Liver (tissue), 9 donors: ENCODE results near the gene CD300LG. TPM values are rescaled to one million over a fixed set of nuclear protein-coding genes. Genes with fewer than 3 reads are reported as not detected.

Experiments used
- DNase-seq: peaks from one replicate; pipeline ENCODE4 v3.0.0-alpha.2; 2017; ENCODE audit warnings: low spot score
- H3K27ac ChIP-seq, 2 donors: one replicate each; pipeline ENCODE4 v1.7.0; 2013; ENCODE audit warnings: inconsistent platforms in 2 of 2, low read length in 2 of 2, control low read depth in 1 of 2, low read depth in 1 of 2, mild to moderate bottlenecking in 1 of 2
- H3K27me3 ChIP-seq, 4 donors: one replicate each; pipeline versions ENCODE4 v1.6.1 to v1.7.0; 2013; ENCODE audit warnings: low read length in 3 of 4, inconsistent platforms in 1 of 4, mild to moderate bottlenecking in 1 of 4, moderate library complexity in 1 of 4; ENCODE audit not compliant: control insufficient read depth in 4 of 4, insufficient read depth in 4 of 4
- H3K36me3 ChIP-seq, 4 donors: one replicate each; pipeline versions ENCODE4 v1.6.1 to v1.7.0; 2013; ENCODE audit warnings: low read length in 3 of 4, mild to moderate bottlenecking in 3 of 4, low read depth in 1 of 4, moderate library complexity in 1 of 4; ENCODE audit not compliant: control insufficient read depth in 4 of 4, insufficient read depth in 3 of 4
- H3K4me1 ChIP-seq, 4 donors: one replicate each; pipeline versions ENCODE4 v1.6.1 to v1.7.0; 2013; ENCODE audit warnings: low read length in 3 of 4, mild to moderate bottlenecking in 3 of 4, moderate library complexity in 1 of 4; ENCODE audit not compliant: control insufficient read depth in 4 of 4, insufficient read depth in 4 of 4
- H3K4me3 ChIP-seq, 3 donors: one replicate each; pipeline versions ENCODE4 v1.6.1 to v1.7.0; 2013; ENCODE audit warnings: low read length in 3 of 3, control low read depth in 1 of 3, low read depth in 1 of 3, mild to moderate bottlenecking in 1 of 3
- H3K9ac ChIP-seq, 2 donors: one replicate each; pipeline ENCODE4 v1.7.0; 2013; ENCODE audit warnings: low read length in 2 of 2, mild to moderate bottlenecking in 2 of 2, moderate library complexity in 2 of 2, control low read depth in 1 of 2, low read depth in 1 of 2
- H3K9me3 ChIP-seq, 4 donors: one replicate each; pipeline versions ENCODE4 v1.6.1 to v1.7.0; 2013; ENCODE audit warnings: low read length in 3 of 4; ENCODE audit not compliant: control insufficient read depth in 4 of 4
- ATF3 ChIP-seq: IDR thresholded peaks from 2 replicates; pipeline ENCODE4 v1.6.1; 2016; ENCODE audit warnings: antibody characterized with exemption
- CTCF ChIP-seq: fragments of 150-350 bp; IDR thresholded peaks from 2 replicates; pipeline ENCODE4 v1.5.1; 2017; ENCODE audit warnings: improper control_type of control experiment, low read depth, low read length; ENCODE audit not compliant: missing input control
- FOXA1 ChIP-seq: IDR thresholded peaks from 2 replicates; pipeline ENCODE4 v1.6.1; 2016; ENCODE audit warnings: antibody characterized with exemption
- FOXA2 ChIP-seq: IDR thresholded peaks from 2 replicates; pipeline ENCODE4 v1.6.1; 2016; ENCODE audit warnings: antibody characterized with exemption
- GABPA ChIP-seq, 2 donors: IDR thresholded peaks in 1 of 2; conservative IDR thresholded peaks in 1 of 2; 2 replicates each; pipeline ENCODE4 v1.6.1; 2016; ENCODE audit warnings: antibody characterized with exemption in 2 of 2, mild to moderate bottlenecking in 1 of 2, moderate library complexity in 1 of 2
- HNF4A ChIP-seq, 2 donors: conservative IDR thresholded peaks; 2 replicates each; pipeline ENCODE4 v1.6.1; 2016; ENCODE audit warnings: antibody characterized with exemption in 2 of 2, mild to moderate bottlenecking in 2 of 2
- HNF4G ChIP-seq: IDR thresholded peaks from 2 replicates; pipeline ENCODE4 v1.6.1; 2016; ENCODE audit warnings: antibody characterized with exemption
- NR2F2 ChIP-seq: IDR thresholded peaks from 2 replicates; pipeline ENCODE4 v1.6.1; 2016; ENCODE audit warnings: antibody characterized with exemption
- RAD21 ChIP-seq, 2 donors: IDR thresholded peaks; 2 replicates each; pipeline ENCODE4 v1.6.1; 2016; ENCODE audit warnings: antibody characterized with exemption in 2 of 2, mild to moderate bottlenecking in 2 of 2
- REST ChIP-seq: IDR thresholded peaks from 2 replicates; pipeline ENCODE4 v1.6.1; 2016; ENCODE audit warnings: antibody characterized with exemption, mild to moderate bottlenecking
- RXRA ChIP-seq, 2 donors: IDR thresholded peaks; 2 replicates each; pipeline ENCODE4 v1.6.1; 2017 to 2018; ENCODE audit warnings: antibody characterized with exemption in 2 of 2, mild to moderate bottlenecking in 1 of 2
- SP1 ChIP-seq: IDR thresholded peaks from 2 replicates; pipeline ENCODE4 v1.6.1; 2018; ENCODE audit warnings: antibody characterized with exemption, mild to moderate bottlenecking
- TAF1 ChIP-seq: conservative IDR thresholded peaks from 2 replicates; pipeline ENCODE4 v1.6.1; 2016; ENCODE audit warnings: antibody characterized with exemption, mild to moderate bottlenecking
- YY1 ChIP-seq: IDR thresholded peaks from 2 replicates; pipeline ENCODE4 v1.6.1; 2016; ENCODE audit warnings: antibody characterized with exemption, mild to moderate bottlenecking
- ZBTB33 ChIP-seq: IDR thresholded peaks from 2 replicates; pipeline ENCODE4 v1.6.1; 2016; ENCODE audit warnings: antibody characterized with exemption
- WGBS: extraction: QIAGEN DNeasy Blood & Tissue Kit; methylation state at CpG from one replicate; pipeline ENCODE4 v1.1.7; 2013; 5-methylcytosine and 5-hydroxymethylcytosine counted together
- polyA plus RNA-seq, 2 donors: library from polyadenylated mRNA; stranded (reverse) in 1 of 2; unstranded in 1 of 2; fragments of 200-250 nt in 1 of 2; fragments of >200 nt in 1 of 2; fragmentation: Nextera tagmentation in 1 of 2; extraction: Ambion mirVana in 1 of 2; gene quantifications; one replicate each; pipeline versions ENCODE4 v1.2.1 to v1.2.3, GENCODE V29; 2013 to 2015
- total RNA-seq, 2 donors: library from RNA; depleted of rRNA; stranded (reverse); fragments of >200 nt; gene quantifications; one replicate each; pipeline ENCODE4 v1.2.3, GENCODE V29; 2014
- donor health status: healthy.
- donor health status: healthy.
- donor health status: healthy.
- donor health status: healthy.
- donor health status: healthy.

Gene CD300LG
- total and polyA plus RNA-seq, 4 donors, result 0.14 to 0.58 (median 0.20) TPM

- Histone ChIP-seq H3K4me3 (no peak overlapping the region), H3K36me3 (no peaks in the 10 kb centered on the region), H3K4me1 (peaks cover 0 to 8% (median 3%) of the 10 kb centered on the region in 4 donors), H3K27ac (no peak overlapping the region), H3K9ac (no peak overlapping the region), H3K9me3 (no peaks in the 10 kb centered on the region), H3K27me3 (peaks cover 0 to 13% (median 2%) of the 10 kb centered on the region in 4 donors)
- DNase-seq, result no peak
- TF ChIP-seq ZBTB33, result no peak
- 42% methylated on average over 1 of the region's 1 CpG for WGBS
These were observed 51.5 kb downstream of the CD300LG start for GRCh38 chr17:43898446-43898845.

GRCh38 chr17:43900183-43900857 is 53.3 kb downstream of the CD300LG start:
- Histone ChIP-seq H3K36me3 (no peaks in the 10 kb centered on the region), H3K9me3 (no peaks in the 10 kb centered on the region), H3K4me1 (peaks cover 0 to 8% (median 3%) of the 10 kb centered on the region in 4 donors), H3K27ac (no peak overlapping the region), H3K27me3 (peaks cover 0 to 21% (median 4%) of the 10 kb centered on the region in 4 donors), H3K9ac (peak overlapping the region in 1 of 2 donors; percentile 6), H3K4me3 (peak overlapping the region in 2 of 3 donors; percentile 30 to 39)
- 11% methylated on average over 31 of the region's 31 CpGs for WGBS
- peak; percentile 70 for DNase-seq
- TF ChIP-seq SP1 (peak; percentile 31), ATF3 (no peak)

- peaks cover 0 to 28% (median 7%) of the 10 kb centered on the region in 4 donors for H3K27me3 ChIP-seq
- TF ChIP-seq GABPA (IDR thresholded peaks at IDR 0.05 in 1 of 2, conservative IDR thresholded peaks at IDR 0.05 in 1 of 2), result no peak
- no peak for TF ChIP-seq NR2F2
- no peak for TF ChIP-seq FOXA2
- no peak for TF ChIP-seq SP1
- no peak for TF ChIP-seq YY1
- no peak for TF ChIP-seq ZBTB33
- no peak for TF ChIP-seq TAF1
- TF ChIP-seq RXRA (IDR thresholded peaks at IDR 0.05), result no peak
- no peak for TF ChIP-seq HNF4G
- no peak for TF ChIP-seq CTCF
- TF ChIP-seq REST, result no peak
- TF ChIP-seq HNF4A (conservative IDR thresholded peaks at IDR 0.05), result no peak
- TF ChIP-seq FOXA1, result no peak
- TF ChIP-seq RAD21 (IDR thresholded peaks at IDR 0.05), result no peak
These were observed 54.1 kb downstream of the CD300LG start for GRCh38 chr17:43900858-43901754.

More at GRCh38 chr17:43900858-43901754, 54.1 kb downstream of the CD300LG start:
- 31% methylated on average over 13 of the region's 13 CpGs for WGBS
- peak overlapping the region in 1 of 2 donors; percentile 6 for H3K9ac ChIP-seq
- no peaks in the 10 kb centered on the region for H3K9me3 ChIP-seq
- H3K4me3 ChIP-seq, result peak overlapping the region in 2 of 3 donors; percentile 30 to 39
- H3K4me1 ChIP-seq, result peaks cover under 1 to 9% (median 4%) of the 10 kb centered on the region in 4 donors
- no peaks in the 10 kb centered on the region for H3K36me3 ChIP-seq
- DNase-seq, result no peak
- H3K27ac ChIP-seq, result no peak overlapping the region
